GM21786 (cell line): Measurements from ENCODE around the gene CHD2.

Experiments
- ATAC-seq: cut with Tn5 transposase; IDR thresholded peaks from one replicate; pipeline ENCODE4 v1.9.1; 2021; ENCODE audit not compliant: unreplicated experiment

The CHD2 gene

GRCh38 chr15:93065641-93066045 is 165.5 kb downstream of the CHD2 start:
- no peak for ATAC-seq

- ATAC-seq = no peak
Observed at GRCh38 chr15:93066224-93066681, 166.1 kb downstream of the CHD2 start.

- ATAC-seq = no peak
Observed at GRCh38 chr15:93066834-93067648, 166.9 kb downstream of the CHD2 start.

GRCh38 chr15:93067649-93068085 is 167.5 kb downstream of the CHD2 start:
- ATAC-seq = no peak

GRCh38 chr15:93068581-93069199 is 168.6 kb downstream of the CHD2 start:
- ATAC-seq = no peak

GRCh38 chr15:93070132-93070531 is 170.0 kb downstream of the CHD2 start:
- ATAC-seq = no peak

GRCh38 chr15:93070551-93071296 is 170.6 kb downstream of the CHD2 start:
- ATAC-seq = no peak

GRCh38 chr15:93071469-93071936 is 171.4 kb downstream of the CHD2 start:
- no peak for ATAC-seq

GRCh38 chr15:93072011-93072410 is 171.9 kb downstream of the CHD2 start:
- no peak for ATAC-seq

- no peak for ATAC-seq
Observed at GRCh38 chr15:93072411-93073394, 172.6 kb downstream of the CHD2 start.

GRCh38 chr15:93073465-93073952 is 173.4 kb downstream of the CHD2 start:
- ATAC-seq = no peak

- ATAC-seq = no peak
Observed at GRCh38 chr15:93074599-93074998, 174.5 kb downstream of the CHD2 start.

- no peak for ATAC-seq
Observed at GRCh38 chr15:93076217-93076616, 176.1 kb downstream of the CHD2 start.

GRCh38 chr15:93076875-93077274 is 176.8 kb downstream of the CHD2 start:
- no peak for ATAC-seq
